Measurements from ENCODE around the gene NSUN7.

NSUN7 gene, protein sequence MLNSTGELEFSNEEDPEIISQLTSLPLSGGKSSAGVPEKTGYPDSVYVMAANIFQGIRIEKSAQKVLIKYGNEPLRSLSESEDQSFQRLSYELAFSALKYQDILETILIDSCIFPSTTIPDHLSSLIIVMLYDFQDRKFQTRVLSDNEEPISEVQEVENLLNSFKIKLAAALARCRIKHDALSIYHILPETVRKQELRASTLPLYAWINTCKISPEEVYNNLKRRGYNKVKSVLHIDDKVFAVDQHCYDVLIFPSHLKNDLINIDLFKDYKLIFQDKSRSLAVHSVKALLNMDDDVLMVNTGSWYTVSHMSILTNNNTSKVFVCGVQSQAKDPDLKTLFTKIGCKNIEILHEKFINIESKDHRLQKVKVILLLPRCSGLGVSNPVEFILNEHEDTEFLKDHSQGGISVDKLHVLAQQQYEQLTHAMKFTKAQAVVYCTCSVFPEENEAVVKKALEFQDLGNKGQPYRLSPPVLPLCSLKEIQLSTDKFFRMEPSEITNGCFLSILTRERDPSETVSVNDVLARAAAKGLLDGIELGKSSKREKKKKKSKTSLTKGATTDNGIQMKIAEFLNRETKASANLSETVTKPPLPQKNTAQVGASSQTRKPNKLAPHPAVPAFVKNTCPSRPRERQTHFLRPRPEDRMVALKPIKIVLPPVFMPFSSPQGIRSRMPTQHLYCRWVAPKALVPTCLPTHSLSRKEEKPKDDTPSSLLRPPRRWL

DNA sequence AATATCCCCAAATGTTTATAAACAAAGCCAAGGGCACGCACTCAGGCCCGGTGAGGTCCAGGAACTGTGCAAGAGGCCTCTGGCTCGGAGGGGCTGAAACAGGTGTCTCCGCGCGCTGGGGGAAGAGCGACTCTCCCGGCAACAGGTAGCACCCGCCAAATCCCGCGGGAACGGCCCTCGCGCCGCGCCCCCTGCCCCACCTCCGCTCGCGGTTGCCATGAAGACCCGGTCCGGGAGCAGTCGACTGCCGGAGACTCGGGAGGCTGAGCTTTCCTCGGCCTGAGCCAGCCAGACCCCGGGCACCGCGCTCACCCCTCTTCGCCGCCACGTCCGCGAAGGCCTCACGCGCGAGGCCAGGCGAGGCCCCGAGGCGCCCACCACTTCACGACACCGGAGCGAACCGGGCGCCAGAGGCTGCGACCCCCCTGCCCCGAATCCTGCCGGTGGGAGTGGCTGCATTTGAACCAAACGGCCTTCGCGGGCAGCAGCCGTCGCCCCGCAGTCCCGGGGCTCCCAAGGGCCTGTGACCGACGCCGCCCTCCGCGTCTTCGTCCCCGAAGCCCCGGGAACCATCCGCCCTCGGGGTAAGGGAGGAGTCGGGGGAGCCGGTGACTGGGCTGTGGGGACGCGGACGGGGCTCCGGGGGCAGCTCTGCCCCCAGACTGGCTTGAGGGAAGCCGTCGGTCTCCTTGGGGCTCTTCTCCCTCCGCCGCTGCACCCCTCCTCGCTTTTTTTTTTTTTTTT lies at the start of gene NSUN7:
TSS of gene NSUN7 (plus strand) at position 239 of the 744 bp plus-strand sequence. CDS start 739 bp downstream, outside the sequence.
- Histone ChIP-seq H3K4me1 (ENCODE audit: control insufficient read depth, insufficient read depth, low read length) (0 out of 2 replicates have a peak, but pooled peaks cover 3% of the 10 kb centered on the region), H3K4me3 (ENCODE audit: low read depth, low read length) (peak within 1 kb of the TSS; percentile 25), H3K9me3 (ENCODE audit: control insufficient read depth, insufficient read depth, low read depth, low read length) (no peaks in the 10 kb centered on the region), H3K36me3 (ENCODE audit: control insufficient read depth in 2 of 2, insufficient read depth in 1 of 2, low read length in 2 of 2) (no peaks in the 10 kb centered on the region), H3K27ac (ENCODE audit: extremely low read depth, low read depth, low read length) (peak within 1 kb of the TSS; percentile 41; the same call in 1 of the 2 replicates)
- POLR2A ChIA-PET = no interaction called here
- TF ChIP-seq ZNF394 (tag by site-specific recombination; IDR thresholded peaks at IDR 0.05; ENCODE audit: borderline replicate concordance) = no peak
- TF ChIP-seq ZNF510 (tag by site-specific recombination; IDR thresholded peaks at IDR 0.05; ENCODE audit: insufficient replicate concordance) = no peak
- TF ChIP-seq, protein P1, sequence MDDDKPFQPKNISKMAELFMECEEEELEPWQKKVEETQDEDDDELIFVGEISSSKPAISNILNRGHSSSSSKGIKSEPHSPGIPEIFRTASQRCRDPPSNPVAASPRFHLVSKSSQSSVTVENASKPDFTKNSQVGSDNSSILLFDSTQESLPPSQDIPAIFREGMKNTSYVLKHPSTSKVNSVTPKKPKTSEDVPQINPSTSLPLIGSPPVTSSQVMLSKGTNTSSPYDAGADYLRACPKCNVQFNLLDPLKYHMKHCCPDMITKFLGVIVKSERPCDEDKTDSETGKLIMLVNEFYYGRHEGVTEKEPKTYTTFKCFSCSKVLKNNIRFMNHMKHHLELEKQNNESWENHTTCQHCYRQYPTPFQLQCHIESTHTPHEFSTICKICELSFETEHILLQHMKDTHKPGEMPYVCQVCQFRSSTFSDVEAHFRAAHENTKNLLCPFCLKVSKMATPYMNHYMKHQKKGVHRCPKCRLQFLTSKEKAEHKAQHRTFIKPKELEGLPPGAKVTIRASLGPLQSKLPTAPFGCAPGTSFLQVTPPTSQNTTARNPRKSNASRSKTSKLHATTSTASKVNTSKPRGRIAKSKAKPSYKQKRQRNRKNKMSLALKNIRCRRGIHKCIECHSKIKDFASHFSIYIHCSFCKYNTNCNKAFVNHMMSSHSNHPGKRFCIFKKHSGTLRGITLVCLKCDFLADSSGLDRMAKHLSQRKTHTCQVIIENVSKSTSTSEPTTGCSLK (tag by site-specific recombination; IDR thresholded peaks at IDR 0.05) = no peak
- TF ChIP-seq, protein P2, sequence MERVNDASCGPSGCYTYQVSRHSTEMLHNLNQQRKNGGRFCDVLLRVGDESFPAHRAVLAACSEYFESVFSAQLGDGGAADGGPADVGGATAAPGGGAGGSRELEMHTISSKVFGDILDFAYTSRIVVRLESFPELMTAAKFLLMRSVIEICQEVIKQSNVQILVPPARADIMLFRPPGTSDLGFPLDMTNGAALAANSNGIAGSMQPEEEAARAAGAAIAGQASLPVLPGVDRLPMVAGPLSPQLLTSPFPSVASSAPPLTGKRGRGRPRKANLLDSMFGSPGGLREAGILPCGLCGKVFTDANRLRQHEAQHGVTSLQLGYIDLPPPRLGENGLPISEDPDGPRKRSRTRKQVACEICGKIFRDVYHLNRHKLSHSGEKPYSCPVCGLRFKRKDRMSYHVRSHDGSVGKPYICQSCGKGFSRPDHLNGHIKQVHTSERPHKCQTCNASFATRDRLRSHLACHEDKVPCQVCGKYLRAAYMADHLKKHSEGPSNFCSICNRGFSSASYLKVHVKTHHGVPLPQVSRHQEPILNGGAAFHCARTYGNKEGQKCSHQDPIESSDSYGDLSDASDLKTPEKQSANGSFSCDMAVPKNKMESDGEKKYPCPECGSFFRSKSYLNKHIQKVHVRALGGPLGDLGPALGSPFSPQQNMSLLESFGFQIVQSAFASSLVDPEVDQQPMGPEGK (tag by site-specific recombination; IDR thresholded peaks at IDR 0.05) = no peak
- no peak for TF ChIP-seq ZNF324 (tag by site-specific recombination; IDR thresholded peaks at IDR 0.05)
- no peak for TF ChIP-seq RBAK (tag by site-specific recombination; IDR thresholded peaks at IDR 0.05)
- no peak for TF ChIP-seq ZFP3 (tag by site-specific recombination; IDR thresholded peaks at IDR 0.05; ENCODE audit: low read depth)
- TF ChIP-seq, protein P3, sequence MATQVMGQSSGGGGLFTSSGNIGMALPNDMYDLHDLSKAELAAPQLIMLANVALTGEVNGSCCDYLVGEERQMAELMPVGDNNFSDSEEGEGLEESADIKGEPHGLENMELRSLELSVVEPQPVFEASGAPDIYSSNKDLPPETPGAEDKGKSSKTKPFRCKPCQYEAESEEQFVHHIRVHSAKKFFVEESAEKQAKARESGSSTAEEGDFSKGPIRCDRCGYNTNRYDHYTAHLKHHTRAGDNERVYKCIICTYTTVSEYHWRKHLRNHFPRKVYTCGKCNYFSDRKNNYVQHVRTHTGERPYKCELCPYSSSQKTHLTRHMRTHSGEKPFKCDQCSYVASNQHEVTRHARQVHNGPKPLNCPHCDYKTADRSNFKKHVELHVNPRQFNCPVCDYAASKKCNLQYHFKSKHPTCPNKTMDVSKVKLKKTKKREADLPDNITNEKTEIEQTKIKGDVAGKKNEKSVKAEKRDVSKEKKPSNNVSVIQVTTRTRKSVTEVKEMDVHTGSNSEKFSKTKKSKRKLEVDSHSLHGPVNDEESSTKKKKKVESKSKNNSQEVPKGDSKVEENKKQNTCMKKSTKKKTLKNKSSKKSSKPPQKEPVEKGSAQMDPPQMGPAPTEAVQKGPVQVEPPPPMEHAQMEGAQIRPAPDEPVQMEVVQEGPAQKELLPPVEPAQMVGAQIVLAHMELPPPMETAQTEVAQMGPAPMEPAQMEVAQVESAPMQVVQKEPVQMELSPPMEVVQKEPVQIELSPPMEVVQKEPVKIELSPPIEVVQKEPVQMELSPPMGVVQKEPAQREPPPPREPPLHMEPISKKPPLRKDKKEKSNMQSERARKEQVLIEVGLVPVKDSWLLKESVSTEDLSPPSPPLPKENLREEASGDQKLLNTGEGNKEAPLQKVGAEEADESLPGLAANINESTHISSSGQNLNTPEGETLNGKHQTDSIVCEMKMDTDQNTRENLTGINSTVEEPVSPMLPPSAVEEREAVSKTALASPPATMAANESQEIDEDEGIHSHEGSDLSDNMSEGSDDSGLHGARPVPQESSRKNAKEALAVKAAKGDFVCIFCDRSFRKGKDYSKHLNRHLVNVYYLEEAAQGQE (tag by site-specific recombination; IDR thresholded peaks at IDR 0.05) = no peak
- TF ChIP-seq ZNF521 (tag by site-specific recombination; IDR thresholded peaks at IDR 0.05) = no peak
- no peak for TF ChIP-seq ZNF664 (tag by site-specific recombination; IDR thresholded peaks at IDR 0.05)
- CTCF ChIA-PET = no interaction called here

DNA sequence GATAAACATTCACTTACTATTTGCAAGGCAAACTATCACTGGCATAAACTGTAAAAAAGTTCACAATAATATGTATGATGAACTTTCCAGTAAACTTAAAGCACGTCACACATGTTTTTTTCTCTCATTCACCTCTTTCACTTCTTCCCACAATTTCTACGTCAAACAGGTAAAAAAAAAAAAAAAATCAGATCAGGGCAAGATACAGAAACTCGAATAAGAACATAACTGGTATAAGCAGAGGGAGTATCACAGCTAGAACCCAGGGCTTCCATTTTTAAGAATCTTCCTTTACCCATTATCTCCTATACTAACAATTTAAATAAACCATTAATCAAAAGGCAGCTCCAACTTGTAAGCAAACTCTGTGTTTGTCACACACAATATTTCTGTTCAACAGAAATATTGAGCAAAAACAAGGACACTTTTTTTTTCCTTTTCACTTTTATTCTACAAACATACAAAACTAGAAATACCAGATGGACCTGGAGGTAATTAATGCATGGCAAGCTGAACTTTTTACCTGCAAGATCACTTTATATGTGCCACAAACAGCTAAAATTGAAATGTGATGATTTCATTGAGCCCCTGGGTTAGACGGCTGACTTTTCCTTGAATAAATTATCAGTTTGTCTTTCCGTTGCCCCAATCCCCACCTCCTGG lies 47.5 kb upstream of the NSUN7 start:
- ChIA-PET POLR2A (interaction anchor here (0.7 kb wide), 2 partner anchors 11 to 54 kb away, joined by 3 to 4 read pairs; no protein-coding TSS in a partner anchor), CTCF (no interaction called here)
- no peak overlapping the region for H3K27ac ChIP-seq (ENCODE audit: extremely low read depth, low read depth, low read length)
- H3K4me3 ChIP-seq (ENCODE audit: low read depth, low read length) = no peak overlapping the region
- H3K9me3 ChIP-seq (ENCODE audit: control insufficient read depth, insufficient read depth, low read depth, low read length) = no peaks in the 10 kb centered on the region
- no peaks in the 10 kb centered on the region for H3K36me3 ChIP-seq (ENCODE audit: control insufficient read depth in 2 of 2, insufficient read depth in 1 of 2, low read length in 2 of 2)
- TF ChIP-seq ZNF529 (tag by site-specific recombination; IDR thresholded peaks at IDR 0.05; ENCODE audit: insufficient replicate concordance) = no peak
- TF ChIP-seq, protein P4, sequence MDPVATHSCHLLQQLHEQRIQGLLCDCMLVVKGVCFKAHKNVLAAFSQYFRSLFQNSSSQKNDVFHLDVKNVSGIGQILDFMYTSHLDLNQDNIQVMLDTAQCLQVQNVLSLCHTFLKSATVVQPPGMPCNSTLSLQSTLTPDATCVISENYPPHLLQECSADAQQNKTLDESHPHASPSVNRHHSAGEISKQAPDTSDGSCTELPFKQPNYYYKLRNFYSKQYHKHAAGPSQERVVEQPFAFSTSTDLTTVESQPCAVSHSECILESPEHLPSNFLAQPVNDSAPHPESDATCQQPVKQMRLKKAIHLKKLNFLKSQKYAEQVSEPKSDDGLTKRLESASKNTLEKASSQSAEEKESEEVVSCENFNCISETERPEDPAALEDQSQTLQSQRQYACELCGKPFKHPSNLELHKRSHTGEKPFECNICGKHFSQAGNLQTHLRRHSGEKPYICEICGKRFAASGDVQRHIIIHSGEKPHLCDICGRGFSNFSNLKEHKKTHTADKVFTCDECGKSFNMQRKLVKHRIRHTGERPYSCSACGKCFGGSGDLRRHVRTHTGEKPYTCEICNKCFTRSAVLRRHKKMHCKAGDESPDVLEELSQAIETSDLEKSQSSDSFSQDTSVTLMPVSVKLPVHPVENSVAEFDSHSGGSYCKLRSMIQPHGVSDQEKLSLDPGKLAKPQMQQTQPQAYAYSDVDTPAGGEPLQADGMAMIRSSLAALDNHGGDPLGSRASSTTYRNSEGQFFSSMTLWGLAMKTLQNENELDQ (tag by site-specific recombination; IDR thresholded peaks at IDR 0.05; ENCODE audit: low read depth) = no peak
- TF ChIP-seq, protein P5, sequence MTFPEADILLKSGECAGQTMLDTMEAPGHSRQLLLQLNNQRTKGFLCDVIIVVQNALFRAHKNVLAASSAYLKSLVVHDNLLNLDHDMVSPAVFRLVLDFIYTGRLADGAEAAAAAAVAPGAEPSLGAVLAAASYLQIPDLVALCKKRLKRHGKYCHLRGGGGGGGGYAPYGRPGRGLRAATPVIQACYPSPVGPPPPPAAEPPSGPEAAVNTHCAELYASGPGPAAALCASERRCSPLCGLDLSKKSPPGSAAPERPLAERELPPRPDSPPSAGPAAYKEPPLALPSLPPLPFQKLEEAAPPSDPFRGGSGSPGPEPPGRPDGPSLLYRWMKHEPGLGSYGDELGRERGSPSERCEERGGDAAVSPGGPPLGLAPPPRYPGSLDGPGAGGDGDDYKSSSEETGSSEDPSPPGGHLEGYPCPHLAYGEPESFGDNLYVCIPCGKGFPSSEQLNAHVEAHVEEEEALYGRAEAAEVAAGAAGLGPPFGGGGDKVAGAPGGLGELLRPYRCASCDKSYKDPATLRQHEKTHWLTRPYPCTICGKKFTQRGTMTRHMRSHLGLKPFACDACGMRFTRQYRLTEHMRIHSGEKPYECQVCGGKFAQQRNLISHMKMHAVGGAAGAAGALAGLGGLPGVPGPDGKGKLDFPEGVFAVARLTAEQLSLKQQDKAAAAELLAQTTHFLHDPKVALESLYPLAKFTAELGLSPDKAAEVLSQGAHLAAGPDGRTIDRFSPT (tag by site-specific recombination; IDR thresholded peaks at IDR 0.05) = no peak
- no peak for TF ChIP-seq ZEB2 (tag by site-specific recombination; IDR thresholded peaks at IDR 0.05)
- no peaks in the 10 kb centered on the region for H3K4me1 ChIP-seq (ENCODE audit: control insufficient read depth, insufficient read depth, low read length)
